ENCODE data around the gene MYNN.

- TF ChIP-seq, protein P1, sequence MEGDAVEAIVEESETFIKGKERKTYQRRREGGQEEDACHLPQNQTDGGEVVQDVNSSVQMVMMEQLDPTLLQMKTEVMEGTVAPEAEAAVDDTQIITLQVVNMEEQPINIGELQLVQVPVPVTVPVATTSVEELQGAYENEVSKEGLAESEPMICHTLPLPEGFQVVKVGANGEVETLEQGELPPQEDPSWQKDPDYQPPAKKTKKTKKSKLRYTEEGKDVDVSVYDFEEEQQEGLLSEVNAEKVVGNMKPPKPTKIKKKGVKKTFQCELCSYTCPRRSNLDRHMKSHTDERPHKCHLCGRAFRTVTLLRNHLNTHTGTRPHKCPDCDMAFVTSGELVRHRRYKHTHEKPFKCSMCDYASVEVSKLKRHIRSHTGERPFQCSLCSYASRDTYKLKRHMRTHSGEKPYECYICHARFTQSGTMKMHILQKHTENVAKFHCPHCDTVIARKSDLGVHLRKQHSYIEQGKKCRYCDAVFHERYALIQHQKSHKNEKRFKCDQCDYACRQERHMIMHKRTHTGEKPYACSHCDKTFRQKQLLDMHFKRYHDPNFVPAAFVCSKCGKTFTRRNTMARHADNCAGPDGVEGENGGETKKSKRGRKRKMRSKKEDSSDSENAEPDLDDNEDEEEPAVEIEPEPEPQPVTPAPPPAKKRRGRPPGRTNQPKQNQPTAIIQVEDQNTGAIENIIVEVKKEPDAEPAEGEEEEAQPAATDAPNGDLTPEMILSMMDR (IDR thresholded peaks at IDR 0.05), result no peak
- TF ChIP-seq EZH2phosphoT487 (IDR thresholded peaks at IDR 0.05) (no peak), EZH2 (IDR thresholded peaks at IDR 0.05) (no peak)
These were observed 990 bp downstream of the MYNN start for GRCh38 chr3:169774186-169774585.

Data from neural progenitor cell (in vitro differentiated cells).